Activated CD8-positive, alpha-beta memory T cell treated with anti-CD3 and anti-CD28 coated beads, Interleukin-2, amount 50 U/mL, for 24 hours (primary cell): ENCODE measurements around the gene NSD1.
"Not testable (repeated sequence)": the region's sequence is repeated elsewhere in the genome, so short reads cannot be mapped to it uniquely, and the experiment has no call there.

Experiments
- DNase-seq: peaks from one replicate; pipeline ENCODE4 v3.0.0-alpha.2; 2020; ENCODE audit errors: extremely low read depth

Gene NSD1

GRCh38 chr5:177288191-177288590, 154.6 kb downstream of the NSD1 start:
- DNase-seq = no peak

GRCh38 chr5:177290816-177291596, 157.4 kb downstream of the NSD1 start:
- no peak for DNase-seq

GRCh38 chr5:177291735-177292134, 158.2 kb downstream of the NSD1 start:
- DNase-seq = no peak

- DNase-seq = no peak
Observed at GRCh38 chr5:177293819-177294581, 160.4 kb downstream of the NSD1 start.

- no peak for DNase-seq
Observed at GRCh38 chr5:177294632-177295031, 161.1 kb downstream of the NSD1 start.

- DNase-seq = no peak
Observed at GRCh38 chr5:177295924-177296323, 162.4 kb downstream of the NSD1 start.

GRCh38 chr5:177296581-177296980, 163.0 kb downstream of the NSD1 start:
- DNase-seq = no peak

GRCh38 chr5:177297922-177298321, 164.3 kb downstream of the NSD1 start:
- no peak for DNase-seq

GRCh38 chr5:177299697-177300096, 166.1 kb downstream of the NSD1 start:
- DNase-seq = no peak

- no peak for DNase-seq
Observed at GRCh38 chr5:177300236-177300880, 166.8 kb downstream of the NSD1 start.

- DNase-seq = no peak
Observed at GRCh38 chr5:177300951-177301350, 167.4 kb downstream of the NSD1 start.

- DNase-seq = no peak
Observed at GRCh38 chr5:177301503-177302165, 168.1 kb downstream of the NSD1 start.

- no peak for DNase-seq
Observed at GRCh38 chr5:177302354-177303110, 169.0 kb downstream of the NSD1 start.

- DNase-seq = peak; percentile 71
Observed at GRCh38 chr5:177303121-177303924, 169.8 kb downstream of the NSD1 start, which contains the start of the genes PRELID1 and RAB24. Gene PRELID1, plus strand, starts transcription at chr5:177303799. Its CDS starts 187 bp downstream, at chr5:177303986. Gene RAB24, minus strand, starts transcription at chr5:177303719. Its CDS starts 431 bp downstream, at chr5:177303288.

- no peak for DNase-seq
Observed at GRCh38 chr5:177303925-177304391, 170.4 kb downstream of the NSD1 start.

GRCh38 chr5:177304392-177305119, 171.0 kb downstream of the NSD1 start:
- DNase-seq = no peak

- DNase-seq = not testable (repeated sequence)
Observed at GRCh38 chr5:177306103-177306640, 172.6 kb downstream of the NSD1 start.

GRCh38 chr5:177306674-177307543, 173.3 kb downstream of the NSD1 start:
- DNase-seq = no peak
